CD4-positive, alpha-beta T cell treated with Interleukin-10 for 1 hour (primary cell): ENCODE results near the gene HOMER1.
"Not testable (repeated sequence)": the region's sequence is repeated elsewhere in the genome, so short reads cannot be mapped to it uniquely, and the experiment has no call there.

Experiments
- DNase-seq: peaks from one replicate; pipeline ENCODE4 v3.0.0-alpha.2; 2020

HOMER1 gene

DNA sequence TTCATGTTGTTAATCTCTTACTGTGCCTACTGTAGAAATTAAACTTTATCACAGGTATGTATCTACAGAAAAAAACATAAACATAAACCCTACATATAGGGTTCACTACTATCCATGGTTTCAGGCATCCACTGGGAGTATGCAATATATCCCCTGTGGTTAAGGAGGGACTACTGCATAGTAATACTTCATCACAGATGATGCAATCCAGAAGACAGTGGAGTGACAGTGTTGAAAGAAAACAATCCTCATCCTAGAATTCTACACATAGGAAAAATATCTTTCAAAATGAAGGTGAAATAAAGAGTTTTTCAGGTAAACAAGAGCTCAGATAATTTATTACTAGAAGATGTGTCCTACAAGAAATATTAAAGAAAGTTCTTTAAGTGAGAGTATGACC, 105.9 kb downstream of the HOMER1 start:
- no peak for DNase-seq

DNA sequence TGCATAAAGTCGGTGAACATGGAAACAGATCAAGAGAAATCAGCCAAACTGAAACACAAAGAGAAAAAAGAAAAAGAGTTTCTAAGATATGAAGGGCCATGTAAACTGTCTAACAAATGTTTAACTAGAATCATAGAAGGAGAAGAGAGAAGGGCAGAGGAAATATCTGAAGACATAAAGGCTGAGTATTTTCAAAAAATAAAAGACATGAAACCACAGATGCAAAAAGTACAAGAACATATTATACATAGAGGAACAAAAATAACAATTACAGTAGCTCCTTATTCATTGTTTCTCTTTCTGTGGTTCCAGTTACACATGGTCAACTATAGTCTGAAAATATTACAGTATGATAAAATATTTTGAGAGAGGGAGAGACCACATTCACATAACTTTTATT, 106.3 kb downstream of the HOMER1 start:
- DNase-seq = no peak

DNA sequence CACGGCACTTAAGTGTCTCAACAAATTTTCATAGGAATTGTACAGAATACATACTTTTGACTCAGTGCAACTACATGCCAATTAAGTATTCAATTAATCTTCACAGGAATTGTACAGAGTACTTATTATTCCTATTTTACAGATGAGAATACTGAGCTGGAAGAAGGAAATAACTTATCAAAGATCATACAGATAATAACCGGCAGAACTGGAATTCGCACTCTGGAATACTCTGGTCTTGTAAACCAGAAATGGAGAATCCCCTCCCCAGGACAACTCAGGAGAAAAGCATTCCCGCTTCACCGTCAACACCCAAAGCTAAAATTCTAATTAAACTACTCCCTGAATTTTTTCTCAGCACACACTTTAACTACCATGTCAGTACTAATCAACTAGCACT, 112.7 kb downstream of the HOMER1 start:
- no peak for DNase-seq

DNA sequence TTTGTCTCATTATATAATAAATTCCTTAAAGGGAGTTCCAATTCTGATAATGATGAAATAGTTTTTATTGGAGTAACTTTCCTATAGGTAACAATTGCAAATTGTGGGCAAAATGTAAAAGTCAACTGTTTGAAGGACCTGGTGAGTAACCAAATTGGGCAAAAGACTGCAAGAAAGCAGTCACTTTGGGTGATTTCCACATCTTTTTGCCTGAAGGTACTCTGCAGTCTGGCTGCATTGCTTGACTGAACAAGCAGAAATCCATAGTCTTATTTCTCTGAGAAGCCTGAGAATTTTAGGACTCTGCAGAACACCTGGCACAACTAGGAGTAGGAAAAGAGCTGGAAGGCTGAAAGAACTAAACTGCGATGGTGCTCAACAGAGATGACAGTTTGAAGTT, 114.9 kb downstream of the HOMER1 start:
- no peak for DNase-seq

DNA sequence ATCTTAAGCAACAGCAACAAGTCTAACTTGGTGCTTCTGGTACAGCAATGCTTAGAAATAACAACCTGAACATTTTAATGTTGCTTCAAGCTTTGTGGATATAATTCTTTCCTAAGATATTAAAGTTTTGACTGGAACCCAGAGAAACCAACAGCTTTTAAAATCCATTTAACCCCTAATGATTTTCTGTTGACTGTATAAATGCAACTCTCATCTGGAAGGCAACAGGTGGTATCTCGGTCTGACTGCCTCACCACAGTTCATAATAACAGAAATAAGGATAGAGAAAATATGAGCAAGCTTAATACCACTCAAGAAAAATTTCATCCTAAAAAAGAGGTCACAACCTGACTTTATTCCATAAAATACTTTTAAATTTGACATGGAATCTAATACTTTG, 116.9 kb downstream of the HOMER1 start:
- DNase-seq = no peak

DNA sequence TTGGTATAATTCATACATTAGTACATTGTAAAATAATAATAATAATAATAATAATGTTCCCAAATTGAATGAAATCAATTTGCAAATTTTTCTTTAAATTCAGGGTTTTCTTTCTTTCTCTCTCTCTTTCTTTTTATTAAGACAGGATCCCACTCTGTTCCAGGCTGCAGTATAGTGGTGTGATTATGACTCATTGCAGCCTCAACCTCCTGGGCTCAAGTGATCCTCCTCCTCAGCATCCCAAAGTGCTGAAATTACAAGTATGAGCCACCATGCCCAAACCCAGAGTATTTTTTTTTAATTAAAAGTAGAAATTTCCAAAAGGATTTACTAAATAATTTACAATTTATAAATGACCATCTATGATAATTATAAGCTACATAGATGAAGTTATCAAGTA, 117.7 kb downstream of the HOMER1 start:
- DNase-seq = no peak

DNA sequence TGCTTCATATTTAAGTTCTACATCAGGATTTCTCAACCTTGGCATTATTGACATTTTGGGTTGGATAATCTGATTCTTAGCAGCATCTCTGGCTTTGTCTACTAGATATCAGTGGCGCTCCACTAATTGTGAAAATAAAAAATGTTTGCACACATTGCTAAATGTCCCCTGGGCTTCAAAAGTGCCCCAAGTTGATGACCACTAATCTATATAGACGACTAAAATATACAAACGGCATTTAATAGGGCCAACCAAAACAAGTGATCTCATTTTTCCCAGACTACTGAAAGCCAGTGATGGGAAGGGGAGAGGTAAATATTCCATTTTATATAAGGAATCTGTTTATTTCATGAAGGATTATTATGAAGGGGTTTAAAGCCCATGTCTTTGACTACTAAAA, 118.6 kb downstream of the HOMER1 start:
- DNase-seq = no peak

DNA sequence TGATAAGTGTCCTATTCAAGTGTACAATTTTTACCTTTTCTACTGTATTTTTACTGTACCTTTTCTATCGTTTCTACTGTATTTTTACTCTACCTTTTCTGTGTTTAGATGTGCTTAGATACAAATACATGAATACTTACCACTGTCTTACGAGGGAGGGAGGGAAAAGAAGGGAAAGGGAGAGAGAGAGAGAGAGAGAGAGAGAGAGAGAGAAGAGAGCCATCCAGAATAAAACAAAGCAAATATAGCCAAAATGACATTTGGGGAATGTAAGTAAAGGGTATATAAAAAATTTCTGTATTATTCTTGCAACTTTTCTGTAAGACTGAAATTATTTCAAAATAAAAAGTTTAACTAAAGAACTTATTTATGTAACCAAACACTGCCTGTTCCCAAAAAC, 121.2 kb downstream of the HOMER1 start:
- DNase-seq = no peak

DNA sequence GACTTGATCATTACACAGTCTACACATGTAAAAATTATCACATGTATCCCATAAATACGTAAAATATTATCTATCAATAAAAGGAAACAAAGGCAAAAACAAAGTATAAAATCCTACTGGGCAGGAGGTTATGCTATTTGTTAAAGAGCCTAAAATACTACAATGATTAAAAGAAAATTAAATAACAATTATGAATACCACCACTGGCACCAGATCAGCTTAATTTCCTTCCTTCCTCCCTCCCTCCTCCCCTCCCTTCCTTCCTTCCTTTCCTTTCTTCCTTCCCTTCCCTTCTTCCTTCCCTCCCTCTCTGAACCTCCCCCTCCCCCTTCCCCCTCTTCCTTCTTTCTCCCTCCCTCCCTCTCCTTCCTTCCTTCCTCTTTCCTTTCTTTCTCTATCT, 127.3 kb downstream of the HOMER1 start:
- no peak for DNase-seq

DNA sequence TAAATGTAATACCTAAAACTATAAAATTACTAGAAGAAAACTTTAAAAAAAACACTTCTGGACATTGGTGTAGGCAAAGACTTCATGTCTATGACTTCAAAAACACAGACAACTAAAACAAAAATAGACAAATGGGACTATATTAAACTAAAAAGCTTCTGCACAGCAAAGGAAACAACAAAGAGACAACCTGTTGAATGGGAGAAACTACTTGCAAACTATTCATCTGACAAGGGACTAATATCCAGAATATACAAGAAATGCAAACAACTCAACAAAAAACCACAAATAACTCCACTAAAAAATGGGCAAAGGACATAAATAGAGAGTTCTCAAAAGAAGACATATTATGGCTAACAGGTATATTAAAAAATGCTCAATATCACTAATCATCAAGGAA, 128.8 kb downstream of the HOMER1 start:
- not testable (repeated sequence) for DNase-seq

DNA sequence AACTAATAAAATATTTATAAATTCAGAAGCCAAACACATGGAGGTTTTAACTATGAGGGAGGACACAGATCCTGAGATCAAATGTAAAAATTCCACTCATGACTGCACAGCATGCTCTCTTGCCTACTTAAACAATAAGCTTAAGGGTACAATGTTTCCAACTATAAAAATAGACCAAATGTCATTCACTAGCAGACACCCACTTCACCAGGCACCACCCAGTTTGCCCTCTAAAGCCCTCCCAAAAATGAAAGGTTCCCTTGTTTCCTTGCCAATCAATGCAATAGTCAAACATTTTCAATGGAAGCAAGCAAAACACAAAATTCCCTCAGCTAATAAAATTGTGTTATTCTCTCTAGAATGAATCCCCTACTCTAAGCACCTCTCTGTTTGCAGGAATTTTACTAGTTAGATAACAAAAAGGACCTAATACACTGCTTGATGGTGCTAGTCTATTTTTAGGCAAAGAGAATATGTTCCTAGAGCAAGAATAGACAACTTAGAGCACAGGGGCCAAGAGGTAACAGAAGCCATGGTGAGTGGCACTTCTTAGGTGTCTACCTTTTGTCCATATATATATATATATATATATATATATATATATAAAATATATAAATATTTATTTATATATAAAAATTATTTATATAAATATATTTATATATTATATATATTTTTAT, 135.3 kb downstream of the HOMER1 start:
- no peak for DNase-seq

DNA sequence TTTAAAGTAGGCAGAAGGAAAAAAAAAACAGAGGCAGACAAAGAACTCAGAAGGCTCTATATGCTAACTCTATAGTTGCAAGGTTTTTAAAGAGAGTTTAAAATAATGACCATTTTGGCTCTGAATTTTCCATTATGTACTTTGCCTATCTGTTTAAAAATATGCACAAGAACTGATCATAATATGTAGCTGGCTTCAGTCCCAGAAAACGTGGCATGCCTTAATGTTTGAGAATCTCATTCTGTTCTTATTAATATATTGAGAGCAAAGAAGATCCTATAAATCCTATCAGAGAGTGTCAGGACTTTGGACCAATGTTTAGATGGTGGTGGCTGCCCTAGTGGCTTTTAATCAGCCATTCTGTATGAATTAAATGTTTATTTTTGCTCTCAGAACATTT, 156.5 kb downstream of the HOMER1 start:
- DNase-seq = no peak

DNA sequence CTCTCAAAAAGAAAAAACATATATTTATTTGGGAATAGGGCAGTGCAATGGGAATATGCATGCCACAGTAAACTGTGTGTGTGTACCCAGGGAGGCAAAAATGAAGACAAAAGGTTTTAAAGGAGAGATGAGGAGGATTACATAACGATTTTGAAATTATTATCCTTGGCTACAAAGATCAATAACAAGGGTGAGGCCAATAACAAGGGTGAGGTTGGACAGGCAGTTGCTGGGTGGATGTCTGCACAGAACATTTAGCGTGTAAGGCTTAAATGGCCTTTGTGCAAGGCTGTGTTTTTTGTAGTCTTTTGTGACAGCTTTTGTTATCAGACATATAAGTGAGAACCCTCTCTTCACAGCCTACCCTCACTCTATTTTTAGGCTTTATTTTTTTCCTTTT, 164.1 kb downstream of the HOMER1 start:
- DNase-seq = no peak

DNA sequence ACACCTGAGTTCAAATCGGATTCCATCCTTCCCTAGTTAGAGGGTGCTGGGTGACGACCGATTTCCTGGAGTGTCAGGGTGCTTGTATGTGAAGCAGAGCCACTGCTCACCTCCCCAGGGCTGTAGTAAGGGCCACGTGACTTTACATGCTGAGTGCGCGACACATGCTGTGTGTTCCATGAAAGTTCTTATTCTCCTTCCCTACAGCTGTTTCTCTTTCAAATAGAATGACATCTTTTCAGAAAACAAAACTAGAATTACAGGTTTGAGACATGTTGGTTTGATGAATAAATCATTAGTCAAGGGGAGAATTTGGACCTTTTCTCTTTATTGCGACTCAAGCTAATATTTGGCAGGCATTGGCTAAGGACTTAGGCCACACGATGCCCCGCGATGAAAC, 164.9 kb downstream of the HOMER1 start:
- DNase-seq = no peak

DNA sequence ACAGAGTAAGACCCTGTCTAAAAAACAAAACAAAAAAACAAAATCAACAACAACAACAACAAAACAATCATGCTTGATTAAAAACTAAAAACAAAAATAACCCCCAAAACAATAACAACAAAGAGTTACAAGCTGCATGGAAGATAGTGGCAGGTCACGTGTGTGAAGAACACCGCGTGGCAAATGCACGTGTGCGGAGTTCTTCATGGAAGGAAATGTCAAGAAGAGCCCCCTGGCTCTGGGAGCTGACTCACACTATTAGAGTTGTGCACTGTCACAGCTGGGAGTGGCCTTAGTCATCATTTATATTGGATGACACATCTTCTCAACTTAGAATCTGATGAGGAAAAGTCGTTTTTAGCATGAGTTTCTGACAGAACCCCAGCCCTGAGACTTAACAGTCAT, 167.5 kb downstream of the HOMER1 start:
- no peak for DNase-seq

DNA sequence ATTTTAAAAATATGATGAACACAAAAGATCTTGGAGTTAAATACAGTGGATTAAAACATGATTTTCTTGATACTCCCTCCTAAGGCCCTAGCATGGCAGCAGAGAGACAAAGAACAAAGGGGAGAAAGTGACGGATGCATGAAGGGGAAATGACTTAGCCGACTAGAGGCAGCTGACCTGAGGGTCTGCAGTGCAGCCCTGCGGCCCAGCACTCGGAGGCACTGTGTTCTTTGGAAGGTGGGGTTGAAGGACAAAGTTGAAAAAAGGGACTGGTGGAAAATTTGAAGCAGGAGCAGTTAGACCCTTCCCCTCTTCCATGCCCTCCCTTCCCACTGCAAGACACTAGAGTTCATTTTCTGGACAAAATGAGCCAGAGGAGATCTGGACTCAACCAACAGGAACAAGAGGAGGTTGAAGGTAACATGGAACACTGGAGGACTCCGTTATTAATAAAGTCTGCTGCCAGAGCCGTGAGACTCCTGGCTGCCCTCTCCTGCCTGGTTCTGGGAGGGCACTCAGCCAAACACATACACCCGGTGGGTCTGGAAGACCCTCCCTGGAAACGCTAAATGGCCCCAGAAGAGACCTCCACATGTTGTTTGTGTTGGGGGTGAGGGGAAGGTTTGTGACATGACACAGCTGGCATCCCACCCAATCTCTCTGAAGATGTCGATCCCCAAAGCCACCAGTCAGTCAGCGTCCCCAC, 179.9 kb downstream of the HOMER1 start:
- no peak for DNase-seq

DNA sequence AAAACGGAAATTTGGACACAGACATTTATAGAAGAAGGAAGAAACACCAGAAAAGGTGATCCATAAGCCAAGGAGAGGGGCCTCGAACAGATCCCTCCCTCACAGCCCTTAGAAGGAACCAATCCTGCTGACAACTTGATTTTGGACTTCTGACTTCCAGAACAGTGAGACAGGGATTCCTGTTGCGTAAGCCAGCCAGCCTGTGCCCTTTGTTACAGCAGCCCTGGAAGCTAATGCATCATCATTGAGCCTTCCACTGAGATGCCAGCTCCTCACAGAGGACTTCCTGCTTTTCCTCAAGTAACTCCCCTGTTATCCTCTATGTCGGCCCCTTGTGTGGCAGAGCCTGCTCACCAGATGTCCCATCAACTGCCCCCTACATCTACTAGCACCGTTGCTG, 183.9 kb downstream of the HOMER1 start:
- no peak for DNase-seq

DNA sequence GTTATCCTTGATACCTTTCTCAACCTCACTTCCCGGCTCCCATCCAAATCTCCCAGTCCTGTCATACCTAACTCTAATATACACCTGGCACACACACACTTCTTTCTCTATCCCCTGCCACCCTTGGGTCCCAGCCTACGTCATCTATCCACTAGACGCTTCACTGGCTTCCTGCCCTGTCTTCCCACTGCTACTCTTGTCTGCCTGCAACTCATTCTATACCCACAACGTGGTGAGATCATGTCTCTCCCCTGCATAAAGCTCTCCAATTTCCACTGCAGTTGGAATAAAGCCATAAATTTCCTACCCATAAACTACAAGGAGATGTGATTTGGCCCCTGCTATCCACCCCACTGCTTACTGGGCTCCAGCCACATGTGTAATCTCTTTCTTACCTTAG, 184.5 kb downstream of the HOMER1 start:
- no peak for DNase-seq
